GM21515 (cell line): ENCODE measurements around the gene KPNB1.
"Not testable (repeated sequence)": the region's sequence is repeated elsewhere in the genome, so short reads cannot be mapped to it uniquely, and the experiment has no call there.

Source experiments
- ATAC-seq: cut with Tn5 transposase; IDR thresholded peaks from one replicate; pipeline ENCODE4 v1.9.1; 2021; ENCODE audit not compliant: unreplicated experiment

KPNB1 gene

DNA sequence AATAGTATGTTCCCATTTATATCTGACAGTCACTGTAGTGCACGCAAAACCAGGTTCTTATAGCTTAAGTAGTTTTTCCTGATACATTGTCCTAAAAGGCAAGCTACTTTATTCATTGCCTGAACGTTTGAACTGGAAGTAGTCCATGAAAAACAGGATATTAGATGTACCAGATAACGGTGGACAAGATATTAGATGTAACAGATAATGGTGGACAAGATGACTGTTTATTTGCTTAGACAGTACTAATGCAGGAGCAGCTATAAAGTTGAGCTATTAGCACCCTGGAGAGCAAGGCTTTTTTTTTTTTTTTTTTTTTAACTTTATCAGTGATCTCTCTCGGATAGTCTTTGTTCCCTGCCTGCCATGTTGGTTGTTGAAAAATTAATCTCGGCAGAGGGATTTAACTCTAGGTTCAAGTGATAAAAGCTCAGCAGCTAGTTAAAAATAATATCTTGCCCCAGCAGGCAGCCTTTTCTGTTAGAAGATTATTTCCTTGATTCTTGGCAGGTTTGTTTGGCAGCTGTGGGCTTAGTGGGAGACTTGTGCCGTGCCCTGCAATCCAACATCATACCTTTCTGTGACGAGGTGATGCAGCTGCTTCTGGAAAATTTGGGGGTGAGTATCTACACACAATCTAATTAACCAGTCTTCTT lies 26.9 kb downstream of the KPNB1 start:
- no peak for ATAC-seq

DNA sequence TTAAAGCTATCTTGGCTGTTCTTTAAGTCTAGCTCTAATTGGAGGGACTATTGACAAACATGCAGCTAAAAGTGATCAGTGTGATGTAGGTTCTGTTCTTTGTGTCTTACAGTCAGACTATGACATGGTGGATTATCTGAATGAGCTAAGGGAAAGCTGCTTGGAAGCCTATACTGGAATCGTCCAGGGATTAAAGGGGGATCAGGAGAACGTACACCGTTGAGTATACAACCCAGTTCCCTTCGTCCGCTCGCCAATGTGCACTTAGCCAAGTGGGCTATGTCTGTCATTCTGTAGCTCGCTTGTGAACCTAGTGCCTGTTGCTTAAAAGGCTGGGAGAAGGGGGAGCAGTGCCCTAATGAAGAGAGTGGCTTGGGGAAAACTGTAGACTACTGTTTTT lies 28.5 kb downstream of the KPNB1 start:
- ATAC-seq: no peak

DNA sequence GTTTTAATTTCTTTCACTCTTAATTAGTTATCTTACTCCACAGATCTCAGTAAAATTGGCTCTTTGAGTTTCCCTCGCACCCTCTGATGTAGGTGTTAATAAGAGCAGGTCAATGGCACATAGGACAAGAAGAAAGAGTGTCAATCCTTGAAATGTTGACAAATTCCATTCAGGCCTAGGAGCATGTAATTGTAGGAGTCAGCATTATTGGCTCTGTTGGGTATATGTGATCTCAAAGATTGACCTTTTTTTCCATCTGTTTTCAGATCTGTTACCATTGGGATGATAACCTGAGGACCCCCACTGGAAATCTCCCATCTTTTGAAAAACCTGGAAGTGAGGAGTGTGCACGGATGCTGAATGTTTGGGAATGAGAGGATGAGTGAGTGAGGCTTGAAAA lies 32.4 kb downstream of the KPNB1 start:
- ATAC-seq: no peak

DNA sequence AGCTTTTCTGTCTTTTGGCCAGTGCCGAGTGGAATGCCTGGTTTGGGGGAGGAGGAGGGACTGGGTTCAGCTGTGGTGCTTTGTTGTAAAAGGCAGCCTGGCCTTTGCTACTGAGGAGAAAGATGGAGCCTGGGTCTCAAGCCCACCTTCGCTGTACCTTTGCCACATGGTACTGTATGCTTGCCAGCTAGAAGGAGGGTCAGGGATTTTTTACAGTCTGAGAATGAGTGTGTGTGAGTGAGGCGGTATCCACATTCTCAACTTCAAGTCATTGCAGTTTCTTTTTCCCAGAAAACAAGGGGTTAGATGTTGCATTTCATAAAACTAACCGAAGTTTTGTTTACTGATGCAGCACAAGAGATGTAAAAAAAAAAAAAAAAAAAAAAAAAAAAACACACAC lies 33.0 kb downstream of the KPNB1 start:
- not testable (repeated sequence) for ATAC-seq

DNA sequence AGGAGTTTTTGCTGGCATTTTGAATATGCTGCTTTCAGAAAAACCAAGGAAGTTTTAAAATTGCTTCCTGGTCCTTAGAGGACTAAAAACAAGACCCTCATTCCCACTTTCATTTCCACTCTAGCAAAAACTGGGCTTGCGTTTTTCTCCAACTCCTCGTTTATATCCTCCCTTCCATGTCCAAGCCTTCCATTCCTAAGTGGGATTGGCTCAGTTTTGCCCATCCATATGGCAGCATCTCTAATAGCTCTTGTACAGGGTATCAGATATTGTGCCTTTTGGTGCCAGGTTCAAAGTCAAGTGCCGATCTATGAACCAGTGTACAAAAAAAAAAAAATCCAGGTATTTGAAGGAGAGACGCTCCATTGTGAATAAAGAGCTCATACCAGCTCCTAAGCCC lies 34.3 kb downstream of the KPNB1 start:
- no peak for ATAC-seq

DNA sequence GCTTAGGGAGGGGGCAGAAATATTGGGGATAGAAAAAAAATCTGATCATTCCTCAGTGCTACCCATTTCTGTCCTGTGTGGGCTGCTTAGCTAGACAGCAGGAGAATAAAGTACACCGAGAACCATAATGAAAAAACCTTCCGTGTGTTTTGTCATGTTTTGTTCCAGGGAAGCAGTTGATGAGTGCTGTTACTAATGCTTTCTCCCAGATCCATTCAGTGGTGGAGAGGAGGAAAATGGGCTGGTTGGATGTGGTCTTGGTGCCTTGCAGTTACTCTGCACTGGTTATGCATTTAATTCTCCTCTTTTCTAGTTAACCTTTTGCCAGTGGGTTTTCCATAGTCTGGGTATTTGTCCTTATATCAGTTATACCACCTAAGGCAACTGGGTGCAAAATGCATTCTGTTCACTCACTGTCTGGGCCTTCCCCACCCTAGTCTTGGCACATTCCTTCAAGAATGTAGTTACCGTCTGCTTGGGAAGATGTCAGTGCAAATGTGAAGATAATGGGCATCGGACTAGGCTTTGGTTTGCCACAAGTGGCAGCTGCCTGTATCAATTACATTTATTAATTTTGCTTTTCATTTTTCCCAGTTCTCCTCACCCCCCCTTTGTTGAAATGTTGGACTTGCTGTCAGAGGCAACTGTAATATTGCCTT lies 34.9 kb downstream of the KPNB1 start:
- no peak for ATAC-seq

DNA sequence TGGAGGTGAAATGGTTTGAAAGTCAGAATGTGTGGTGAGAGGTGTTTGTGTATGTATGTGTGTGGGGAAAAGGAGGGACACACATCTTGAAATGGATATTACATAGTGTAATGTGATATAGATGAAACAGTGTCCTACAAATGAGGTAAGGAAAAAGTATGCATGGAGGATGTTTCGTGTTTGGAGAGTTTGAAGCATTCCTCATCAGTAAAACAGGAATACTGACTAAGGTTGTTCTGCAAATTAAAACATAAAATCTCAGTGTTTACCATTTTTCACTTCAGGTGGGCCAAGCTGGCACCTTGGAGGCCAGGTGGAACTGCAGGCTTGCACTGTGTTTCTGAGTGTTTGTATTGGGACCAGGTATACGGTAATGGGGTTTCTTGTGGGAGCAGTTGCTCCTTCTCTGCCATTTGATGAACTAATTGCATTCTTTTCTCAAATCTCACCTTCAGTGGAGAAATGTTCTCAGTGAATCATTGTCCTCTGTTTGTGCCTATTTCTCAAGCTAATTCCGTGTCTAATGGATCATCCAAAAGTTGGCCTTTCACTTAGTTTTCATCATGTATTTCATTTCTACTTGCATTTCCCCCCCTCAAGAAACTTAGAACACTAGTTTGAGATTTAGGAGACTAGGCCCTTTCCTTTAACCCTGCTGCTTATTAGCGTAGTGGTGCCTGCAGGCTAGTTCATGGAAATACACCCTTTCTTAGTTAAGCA lies 36.0 kb downstream of the KPNB1 start:
- ATAC-seq: no peak

DNA sequence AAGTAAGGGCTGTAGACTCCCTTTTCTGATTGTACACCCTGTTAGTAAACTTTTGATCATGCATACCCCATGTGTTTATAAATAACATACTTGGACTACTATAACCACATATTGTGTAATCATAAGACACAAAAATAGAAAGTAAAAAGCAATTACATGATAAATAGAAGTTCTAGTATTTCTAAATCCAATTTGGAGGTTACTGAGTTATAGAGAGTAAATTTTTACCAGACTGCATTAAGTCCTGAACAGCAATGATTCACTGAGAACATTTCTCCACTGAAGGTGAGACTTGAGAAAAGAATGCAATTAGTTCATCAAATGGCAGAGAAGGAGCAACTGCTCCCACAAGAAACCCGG lies 36.5 kb downstream of the KPNB1 start:
- no peak for ATAC-seq

DNA sequence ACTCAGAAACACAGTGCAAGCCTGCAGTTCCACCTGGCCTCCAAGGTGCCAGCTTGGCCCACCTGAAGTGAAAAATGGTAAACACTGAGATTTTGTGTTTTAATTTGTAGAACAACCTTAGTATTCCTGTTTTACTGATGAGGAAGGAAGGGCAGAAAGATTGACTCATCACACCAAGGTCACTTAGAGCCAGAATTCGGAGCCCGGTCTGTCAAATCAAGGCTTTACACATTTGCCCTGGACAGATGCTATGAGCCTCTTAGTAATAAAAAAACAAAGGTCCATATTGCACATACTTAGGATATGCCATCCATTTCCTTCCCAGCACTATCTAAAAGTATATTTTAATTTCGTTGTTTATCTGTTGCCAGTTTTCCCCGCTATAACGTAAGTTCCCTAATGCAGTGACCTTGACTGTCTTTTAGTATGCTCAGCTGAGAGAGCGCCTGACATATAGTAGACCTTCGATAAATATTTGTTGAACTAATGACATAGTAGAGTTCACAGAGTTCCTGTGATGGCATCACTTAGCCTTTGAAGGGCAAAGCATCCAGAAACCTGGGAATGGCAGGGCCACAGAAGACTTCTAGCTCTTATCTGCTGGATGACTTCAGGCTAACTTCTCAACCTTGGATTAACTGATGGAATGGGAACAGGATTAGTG lies 37.1 kb downstream of the KPNB1 start:
- ATAC-seq: no peak

DNA sequence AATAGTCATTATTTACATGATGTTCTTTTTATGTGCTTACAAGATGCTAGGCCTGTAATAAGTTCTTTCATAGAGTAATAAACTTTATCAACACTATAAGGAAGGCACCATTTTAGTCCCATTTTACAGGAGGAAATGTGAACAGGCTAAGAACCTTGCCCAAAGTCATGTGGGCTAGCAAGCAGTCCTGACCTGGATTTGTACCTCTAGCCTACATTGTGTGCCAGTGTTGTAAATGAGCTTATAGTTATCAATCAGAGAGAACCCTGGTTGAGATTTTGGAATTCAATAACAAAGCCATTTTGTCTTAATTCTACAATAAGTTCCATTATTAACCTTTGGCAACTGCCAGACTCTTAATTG lies 37.6 kb downstream of the KPNB1 start:
- no peak for ATAC-seq

DNA sequence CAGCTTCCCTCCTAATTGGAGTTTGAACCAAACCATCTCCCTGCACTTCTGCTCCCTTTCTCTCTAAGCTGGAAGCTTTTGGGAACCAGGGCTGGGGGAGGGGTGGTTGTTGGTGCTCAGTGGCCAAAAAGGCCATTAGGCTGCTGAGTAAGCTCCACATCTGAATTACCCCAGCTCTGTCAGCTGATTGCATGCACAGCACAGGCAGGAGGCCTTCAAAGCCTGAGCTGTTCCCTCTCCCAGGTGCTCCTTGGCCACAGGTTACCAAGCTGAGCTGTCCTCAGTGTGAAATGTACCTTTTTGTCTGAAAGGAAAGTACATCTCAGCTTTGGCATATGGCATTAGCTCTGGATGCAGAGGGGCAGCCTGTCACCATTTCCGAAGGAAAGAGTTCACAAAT lies 38.0 kb downstream of the KPNB1 start:
- no peak for ATAC-seq

DNA sequence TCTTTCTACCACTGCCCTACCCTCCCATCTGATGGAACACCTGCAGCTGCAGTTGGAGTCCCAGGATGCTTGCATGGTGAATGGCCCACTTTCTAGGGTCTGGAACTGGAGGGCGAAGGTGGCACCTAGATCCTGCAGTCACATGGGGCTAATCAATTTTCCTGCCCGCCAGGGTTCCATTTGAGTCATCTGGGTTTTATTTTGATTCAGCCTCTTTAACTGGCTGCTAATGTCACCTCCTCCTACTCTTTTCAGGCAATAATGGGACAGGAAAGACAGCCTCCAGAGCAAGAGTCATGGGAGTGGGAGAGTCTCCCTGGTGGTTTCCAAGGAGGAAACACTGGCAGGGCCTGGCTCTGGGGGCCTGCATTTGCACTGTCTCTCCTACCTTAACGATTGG lies 40.4 kb downstream of the KPNB1 start:
- ATAC-seq: no peak

DNA sequence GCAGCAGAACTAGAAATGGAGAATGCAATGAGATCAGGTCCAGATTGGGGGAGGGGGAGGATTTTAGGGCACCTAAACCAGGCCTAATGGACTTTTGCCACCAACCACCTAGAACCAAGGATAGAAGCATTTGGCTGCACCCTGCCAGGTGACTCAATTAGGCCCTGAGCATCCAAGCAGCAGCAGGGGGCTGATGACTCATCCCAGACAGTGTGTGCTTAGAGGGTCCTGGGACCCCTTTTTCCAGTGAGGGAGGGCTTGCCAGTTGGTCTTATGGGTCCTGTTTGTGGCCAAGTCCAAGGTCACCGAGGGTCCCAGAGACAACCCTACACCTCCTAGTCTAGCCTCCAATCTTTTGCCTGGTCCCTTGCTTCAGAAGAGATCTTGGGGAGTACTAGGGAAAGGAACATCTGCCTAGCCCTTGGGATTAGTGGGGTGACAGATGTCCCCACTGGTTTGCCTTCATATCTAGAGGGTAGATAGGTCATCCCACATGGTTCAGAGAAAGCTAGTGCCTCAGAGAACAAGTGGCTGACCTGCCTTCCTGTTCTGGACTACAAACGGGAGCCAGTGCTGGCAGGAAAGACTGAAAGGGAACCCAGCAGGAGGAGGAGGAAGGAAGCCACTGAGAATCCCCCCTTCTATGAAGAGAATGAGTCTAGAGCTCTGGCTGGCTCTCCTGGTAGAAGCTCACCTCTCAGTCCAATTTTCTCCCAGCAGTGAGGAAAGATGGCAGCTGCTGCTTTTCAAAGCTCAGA lies 42.6 kb downstream of the KPNB1 start:
- no peak for ATAC-seq

DNA sequence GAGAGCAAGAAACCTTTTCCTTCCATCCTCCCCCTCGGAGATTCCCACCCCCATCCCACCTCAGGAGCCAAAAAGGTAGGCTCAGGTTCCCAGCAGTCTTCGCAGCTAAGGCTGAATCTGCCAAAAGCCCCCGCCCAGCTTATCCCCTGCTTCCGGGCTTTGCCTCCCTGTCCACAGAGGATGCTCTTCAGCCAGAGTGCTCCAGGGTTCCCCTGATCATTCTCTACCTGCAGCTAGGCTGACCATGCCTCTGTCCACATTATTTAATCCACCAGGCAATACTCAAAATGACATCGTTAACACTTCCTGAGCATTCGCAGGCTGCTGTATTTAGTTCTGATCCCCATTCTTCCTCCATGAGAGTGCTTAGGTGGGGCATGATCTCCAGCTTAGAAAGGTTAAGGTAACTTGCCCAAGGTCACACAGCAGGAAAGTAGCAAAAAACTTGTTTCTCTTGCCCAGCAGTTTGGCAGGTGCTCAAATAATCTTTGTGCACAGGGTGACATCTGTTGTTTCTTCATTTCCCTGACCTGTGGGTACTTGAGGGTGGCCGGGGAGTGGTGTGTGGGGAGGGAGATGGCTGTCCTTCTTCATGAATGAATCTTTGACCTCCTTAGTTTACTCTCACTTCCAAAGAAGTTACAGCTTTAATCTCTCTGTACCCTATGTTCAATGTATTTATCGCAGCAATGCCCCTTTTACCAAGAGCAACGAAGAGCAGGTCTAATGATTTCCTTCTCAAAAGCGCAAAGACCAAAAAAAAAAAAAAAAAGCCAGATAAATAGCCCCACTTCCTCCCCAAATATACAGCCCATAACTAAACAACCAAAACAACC lies 43.4 kb downstream of the KPNB1 start:
- ATAC-seq: no peak

DNA sequence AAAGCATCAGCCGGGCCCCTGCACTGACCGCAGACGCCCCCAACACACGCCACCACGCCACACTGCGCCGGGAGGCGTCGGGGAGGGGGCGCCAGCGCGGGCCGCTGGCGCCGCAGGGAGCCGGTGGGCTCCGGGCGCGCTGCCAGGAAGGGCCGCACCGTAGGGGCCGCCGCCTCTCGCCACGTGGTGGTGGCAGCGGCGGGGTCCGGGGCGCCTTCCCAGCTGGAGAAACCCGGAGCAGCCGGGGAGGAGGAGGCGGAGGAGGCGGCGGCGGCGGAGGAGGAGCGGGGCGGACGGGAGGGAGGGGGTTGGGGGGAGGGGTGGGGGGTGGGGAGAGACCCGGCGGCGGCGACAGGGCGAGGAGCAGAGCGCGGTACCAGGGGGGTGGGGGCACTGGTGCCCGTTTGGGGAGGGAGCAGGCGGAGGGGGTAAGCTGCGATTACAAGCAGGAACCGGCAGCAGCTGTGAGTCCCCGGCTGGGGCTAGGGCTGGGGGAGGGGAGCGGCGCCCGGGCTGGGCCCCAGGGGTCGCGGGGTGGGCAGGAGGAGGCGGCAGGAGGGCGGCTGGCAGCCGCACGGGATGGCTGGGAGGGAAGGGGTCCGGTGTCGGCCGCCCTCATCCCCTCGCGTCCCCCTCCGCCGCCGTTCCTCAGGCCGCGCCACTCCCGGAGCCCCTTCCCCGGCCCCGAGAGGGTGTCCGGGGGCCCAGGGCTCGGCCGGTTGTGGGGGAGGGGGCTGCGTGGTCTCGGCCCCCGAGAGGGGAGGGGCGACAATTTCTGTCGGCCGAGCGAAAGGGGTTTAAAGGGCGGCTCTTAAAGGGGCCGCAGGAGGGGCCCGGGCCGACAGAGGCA lies 44.2 kb downstream of the KPNB1 start, which contains the start of gene TBKBP1:
Gene TBKBP1 (plus strand): TSS at position 431 of the 850 bp plus-strand sequence. CDS start 1,952 bp downstream, outside the sequence.
- no peak for ATAC-seq

DNA sequence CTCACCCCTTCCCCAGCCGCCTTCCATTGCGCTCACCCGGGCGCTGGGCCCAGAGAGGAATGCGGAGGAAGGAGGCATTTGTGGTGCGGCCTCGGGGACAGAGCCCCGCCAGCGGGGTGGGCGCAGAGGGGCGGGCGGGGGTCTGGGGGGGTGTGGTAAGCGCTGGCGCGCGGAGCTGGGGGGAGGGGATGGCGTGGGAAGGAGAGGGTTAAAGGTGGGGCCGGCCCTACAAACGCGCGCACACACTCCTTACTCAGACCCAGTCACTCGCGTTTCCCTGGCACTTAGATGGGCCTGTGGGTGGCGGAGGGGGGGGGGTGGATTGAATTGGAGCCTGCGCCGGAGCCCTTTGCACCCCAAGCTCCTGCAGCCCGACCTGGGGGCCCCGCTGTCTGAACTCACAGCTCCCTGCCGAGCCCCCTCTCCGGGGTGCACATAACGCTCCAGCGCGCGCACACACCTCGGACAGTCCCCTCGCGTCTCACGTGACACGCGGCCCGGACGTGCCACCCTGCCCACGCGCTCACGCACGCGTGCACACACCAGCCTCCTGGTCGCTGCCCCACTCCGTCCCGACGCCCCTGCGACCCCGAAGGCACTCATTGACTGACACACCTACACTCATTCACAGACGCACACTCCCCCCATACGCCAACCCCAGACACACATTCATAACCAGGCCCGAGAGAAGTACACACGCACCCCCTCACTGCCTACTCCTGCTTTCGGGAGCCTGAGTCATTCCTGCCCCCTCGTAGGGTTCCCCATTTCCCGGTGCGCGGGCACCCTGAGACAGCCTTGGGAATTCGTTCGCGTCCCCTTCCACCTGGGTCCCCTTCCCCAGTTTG lies 45.1 kb downstream of the KPNB1 start:
- ATAC-seq: no peak

DNA sequence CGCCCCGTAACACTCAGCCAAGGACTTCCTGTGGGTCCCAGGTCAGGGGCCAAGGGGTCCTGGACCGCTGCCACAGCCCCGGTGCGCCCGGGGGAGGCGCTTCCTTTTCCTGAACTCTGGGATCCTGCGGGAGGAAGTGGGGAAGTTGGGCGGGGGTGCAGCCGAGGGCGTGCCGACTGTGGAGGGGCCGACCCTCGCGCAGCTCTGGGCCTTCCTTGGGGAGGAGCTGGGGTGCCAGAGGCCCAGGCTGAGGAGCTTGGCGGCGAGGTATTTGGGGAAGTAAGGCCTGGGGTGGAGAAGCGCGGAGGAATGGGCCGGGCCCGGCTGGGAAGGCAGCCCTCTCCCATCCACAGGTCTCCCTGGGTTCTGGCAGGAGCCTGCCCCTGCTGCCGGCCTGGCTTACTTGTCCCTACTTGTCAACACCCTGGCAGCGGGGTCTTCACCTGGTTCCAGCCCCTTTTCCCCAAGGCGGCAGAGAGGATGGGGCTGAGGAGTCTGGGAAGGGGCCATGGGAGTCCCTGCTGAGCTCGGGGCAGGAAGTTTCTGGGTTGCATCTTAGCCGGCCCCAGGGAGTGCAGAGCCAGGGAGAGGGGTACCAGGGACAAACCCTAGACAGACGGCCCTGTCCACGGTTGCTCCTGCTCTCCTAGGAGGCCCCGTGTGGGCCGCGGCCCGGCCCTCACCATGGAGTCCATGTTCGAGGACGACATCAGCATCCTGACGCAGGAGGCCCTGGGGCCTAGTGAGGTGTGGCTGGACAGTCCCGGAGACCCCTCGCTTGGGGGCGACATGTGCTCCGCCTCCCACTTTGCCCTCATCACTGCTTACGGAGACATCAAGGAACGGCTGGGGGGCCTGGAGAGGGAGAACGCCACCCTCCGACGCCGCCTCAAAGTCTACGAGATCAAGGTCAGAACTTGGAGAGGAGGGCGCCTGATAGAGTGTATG lies 46.0 kb downstream of the KPNB1 start:
- ATAC-seq: no peak
